Lower leg skin (tissue), 4 donors: ENCODE measurements around the gene SPATA2L. TPM values are rescaled to one million over a fixed set of nuclear protein-coding genes. Genes with fewer than 3 reads are reported as not detected.

ENCODE experiments used
- DNase-seq, 2 donors: peaks; one replicate each; pipeline ENCODE4 v3.0.0-alpha.2; 2019; ENCODE audit warnings: low spot score in 2 of 2
- H3K4me3 ChIP-seq: fragments of 200-600 bp; sonication (generic); 2 replicates; pipeline ENCODE4 v1.5.1; 2017; ENCODE audit warnings: mild to moderate bottlenecking, low read depth; ENCODE audit not compliant: poor library complexity, severe bottlenecking
- POLR2A ChIP-seq, 2 donors: fragments of 450-650 bp; IDR thresholded peaks; one replicate each; pipeline ENCODE4 v1.6.1; 2016 to 2017; ENCODE audit warnings: antibody characterized with exemption in 2 of 2, mild to moderate bottlenecking in 1 of 2, moderate library complexity in 1 of 2
- WGBS, 2 donors: methylation state at CpG; one replicate each; pipeline ENCODE4 v1.1.5; 2018; 5-methylcytosine and 5-hydroxymethylcytosine counted together
- intact Hi-C: fragments of 100-400 bp; cut with DNase I; formaldehyde crosslinking; loops from one replicate; pipeline ENCODE4 v1.15.0; 2023; ENCODE audit warnings: low total_unique reads
- total RNA-seq, 4 donors: library from RNA; depleted of rRNA; stranded (reverse); fragments of >200 nt; gene quantifications; one replicate each; pipeline ENCODE4 v1.1.0, GENCODE V29; 2016
- TF ChIP-seq, protein P1 (sequence below), 3 donors: fragments of 450-650 bp; IDR thresholded peaks; one replicate each; pipeline ENCODE4 v1.5.1; 2016; ENCODE audit warnings: antibody characterized with exemption in 3 of 3, mild to moderate bottlenecking in 3 of 3, moderate library complexity in 2 of 3

Gene SPATA2L
- total RNA-seq, 4 donors from 2014 or later: 18.3 to 34.6 (median 28.4) TPM

DNA sequence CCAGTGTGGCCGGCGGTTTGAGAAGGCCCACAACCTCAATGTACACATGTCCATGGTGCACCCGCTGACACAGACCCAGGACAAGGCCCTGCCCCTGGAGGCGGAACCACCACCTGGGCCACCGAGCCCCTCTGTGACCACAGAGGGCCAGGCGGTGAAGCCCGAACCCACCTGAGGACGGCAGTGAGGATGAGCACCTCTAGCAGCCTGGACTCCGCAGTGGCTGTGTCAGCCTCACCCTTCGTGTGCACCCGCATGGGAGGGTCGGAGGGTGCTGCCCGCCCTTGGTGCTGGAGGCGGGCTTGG, 36.5 kb upstream of the SPATA2L start:
- intact Hi-C loops: no loop called here
- H3K4me3 ChIP-seq: no peak overlapping the region
- no peak for TF ChIP-seq POLR2A (IDR thresholded peaks at IDR 0.05)
- TF ChIP-seq, protein P1, sequence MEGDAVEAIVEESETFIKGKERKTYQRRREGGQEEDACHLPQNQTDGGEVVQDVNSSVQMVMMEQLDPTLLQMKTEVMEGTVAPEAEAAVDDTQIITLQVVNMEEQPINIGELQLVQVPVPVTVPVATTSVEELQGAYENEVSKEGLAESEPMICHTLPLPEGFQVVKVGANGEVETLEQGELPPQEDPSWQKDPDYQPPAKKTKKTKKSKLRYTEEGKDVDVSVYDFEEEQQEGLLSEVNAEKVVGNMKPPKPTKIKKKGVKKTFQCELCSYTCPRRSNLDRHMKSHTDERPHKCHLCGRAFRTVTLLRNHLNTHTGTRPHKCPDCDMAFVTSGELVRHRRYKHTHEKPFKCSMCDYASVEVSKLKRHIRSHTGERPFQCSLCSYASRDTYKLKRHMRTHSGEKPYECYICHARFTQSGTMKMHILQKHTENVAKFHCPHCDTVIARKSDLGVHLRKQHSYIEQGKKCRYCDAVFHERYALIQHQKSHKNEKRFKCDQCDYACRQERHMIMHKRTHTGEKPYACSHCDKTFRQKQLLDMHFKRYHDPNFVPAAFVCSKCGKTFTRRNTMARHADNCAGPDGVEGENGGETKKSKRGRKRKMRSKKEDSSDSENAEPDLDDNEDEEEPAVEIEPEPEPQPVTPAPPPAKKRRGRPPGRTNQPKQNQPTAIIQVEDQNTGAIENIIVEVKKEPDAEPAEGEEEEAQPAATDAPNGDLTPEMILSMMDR (IDR thresholded peaks at IDR 0.05): no peak
- no peak for DNase-seq
- WGBS, 2 donors: 90 to 100% methylated on average over 5 to 9 of the region's 14 CpGs

DNA sequence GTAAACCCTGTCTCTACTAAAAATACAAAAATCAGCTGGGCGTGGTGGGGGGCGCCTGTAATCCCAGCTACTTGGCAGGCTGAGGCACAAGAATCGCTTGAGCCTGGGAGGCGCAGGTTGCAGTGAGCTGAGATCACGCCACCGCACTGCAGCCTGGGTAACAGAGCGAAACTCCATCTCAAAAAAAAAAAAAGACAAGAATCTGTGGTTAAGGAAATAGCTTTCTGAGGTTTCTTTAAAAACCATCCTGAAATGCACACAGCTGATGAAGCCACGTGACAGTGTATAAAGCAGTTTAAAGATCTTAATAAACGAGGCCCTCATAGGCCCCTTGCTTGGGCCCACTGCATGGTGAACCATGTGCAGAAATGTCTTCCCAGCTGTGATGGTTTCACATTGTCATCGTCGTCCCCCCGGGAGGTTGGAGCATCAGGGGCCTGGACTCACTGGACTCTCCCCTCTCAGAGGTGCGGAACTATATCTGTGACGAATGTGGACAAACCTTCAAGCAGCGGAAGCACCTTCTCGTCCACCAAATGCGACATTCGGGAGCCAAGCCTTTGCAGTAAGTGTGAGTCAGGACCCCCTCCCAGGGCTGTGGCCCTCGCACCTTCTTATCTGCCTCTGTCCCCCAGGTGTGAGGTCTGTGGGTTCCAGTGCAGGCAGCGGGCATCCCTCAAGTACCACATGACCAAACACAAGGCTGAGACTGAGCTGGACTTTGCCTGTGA, 36.0 kb upstream of the SPATA2L start:
- no peak overlapping the region for H3K4me3 ChIP-seq
- DNase-seq: no peak
- intact Hi-C loops: no loop called here
- TF ChIP-seq POLR2A (IDR thresholded peaks at IDR 0.05): no peak
- TF ChIP-seq, protein P1 (IDR thresholded peaks at IDR 0.05): no peak
- 86 to 88% methylated on average over 19 to 20 of the region's 20 CpGs for WGBS, 2 donors

- TF ChIP-seq, protein P1 (IDR thresholded peaks at IDR 0.05): no peak
- no peak for TF ChIP-seq POLR2A (IDR thresholded peaks at IDR 0.05)
Measured at GRCh38 chr16:89736554-89736953, 35.0 kb upstream of the SPATA2L start.

GRCh38 chr16:89733792-89734191, 32.3 kb upstream of the SPATA2L start:
- no peak overlapping the region for H3K4me3 ChIP-seq
- 91 to 95% methylated on average over 21 of the region's 21 CpGs for WGBS, 2 donors
- TF ChIP-seq, protein P1 (IDR thresholded peaks at IDR 0.05): no peak
- TF ChIP-seq POLR2A (IDR thresholded peaks at IDR 0.05): no peak
- DNase-seq: no peak
- intact Hi-C loops: no loop called here

More at GRCh38 chr16:89736554-89736953, 35.0 kb upstream of the SPATA2L start:
- 96% methylated on average over 2 to 3 of the region's 3 CpGs for WGBS, 2 donors
- no peak overlapping the region for H3K4me3 ChIP-seq
- DNase-seq: no peak
- intact Hi-C loops: no loop called here

DNA sequence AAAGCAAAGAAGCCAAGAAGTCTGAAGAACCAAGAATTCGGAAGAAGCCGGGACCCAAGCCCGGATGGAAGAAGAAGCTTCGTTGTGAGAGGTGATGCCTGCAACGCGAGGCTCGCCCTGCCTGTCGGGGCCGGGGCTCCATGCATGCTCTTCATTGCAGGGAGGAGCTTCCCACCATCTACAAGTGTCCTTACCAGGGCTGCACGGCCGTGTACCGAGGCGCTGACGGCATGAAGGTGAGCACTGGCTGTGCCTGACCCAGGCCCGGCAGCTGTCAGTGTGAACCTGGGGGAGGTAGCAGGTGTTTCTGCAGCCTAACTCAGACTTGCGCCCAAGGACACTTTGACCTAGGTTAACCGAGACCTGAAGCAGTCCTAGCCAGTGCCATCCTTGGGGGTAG, 31.8 kb upstream of the SPATA2L start:
- no peak overlapping the region for H3K4me3 ChIP-seq
- no peak for DNase-seq
- TF ChIP-seq POLR2A (IDR thresholded peaks at IDR 0.05): no peak
- TF ChIP-seq, protein P1 (IDR thresholded peaks at IDR 0.05): no peak
- intact Hi-C loops: no loop called here
- WGBS, 2 donors: 84 to 93% methylated on average over 13 to 17 of the region's 17 CpGs

DNA sequence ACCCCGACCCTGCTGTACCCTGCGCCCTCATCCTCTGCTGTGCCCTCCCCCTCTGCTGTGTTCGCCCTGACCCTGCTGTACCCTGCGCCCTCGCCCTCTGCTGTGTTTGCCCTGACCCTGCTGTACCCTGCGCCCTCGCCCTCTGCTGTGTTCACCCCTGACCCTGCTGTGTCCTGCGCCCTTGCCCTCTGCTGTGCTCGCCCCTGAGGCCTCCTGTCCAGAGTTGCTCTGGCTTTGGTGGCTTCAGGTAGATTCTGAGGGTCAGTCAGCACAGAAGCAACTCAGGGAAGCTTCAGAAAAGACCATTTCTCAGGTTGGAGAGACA, 31.4 kb upstream of the SPATA2L start:
- intact Hi-C loops: no loop called here
- no peak overlapping the region for H3K4me3 ChIP-seq
- TF ChIP-seq, protein P1 (IDR thresholded peaks at IDR 0.05): no peak
- no peak for TF ChIP-seq POLR2A (IDR thresholded peaks at IDR 0.05)
- DNase-seq: no peak
- 88 to 97% methylated on average over 9 of the region's 9 CpGs for WGBS, 2 donors
